HG03565 (cell line): ENCODE measurements around the gene AHSG.
"Not testable (repeated sequence)": the region's sequence is repeated elsewhere in the genome, so short reads cannot be mapped to it uniquely, and the experiment has no call there.

Experiments used
- ATAC-seq: cut with Tn5 transposase; IDR thresholded peaks from one replicate; pipeline ENCODE4 v1.9.1; 2021; ENCODE audit warnings: mild to moderate bottlenecking, moderate library complexity; ENCODE audit not compliant: unreplicated experiment

The AHSG gene, protein sequence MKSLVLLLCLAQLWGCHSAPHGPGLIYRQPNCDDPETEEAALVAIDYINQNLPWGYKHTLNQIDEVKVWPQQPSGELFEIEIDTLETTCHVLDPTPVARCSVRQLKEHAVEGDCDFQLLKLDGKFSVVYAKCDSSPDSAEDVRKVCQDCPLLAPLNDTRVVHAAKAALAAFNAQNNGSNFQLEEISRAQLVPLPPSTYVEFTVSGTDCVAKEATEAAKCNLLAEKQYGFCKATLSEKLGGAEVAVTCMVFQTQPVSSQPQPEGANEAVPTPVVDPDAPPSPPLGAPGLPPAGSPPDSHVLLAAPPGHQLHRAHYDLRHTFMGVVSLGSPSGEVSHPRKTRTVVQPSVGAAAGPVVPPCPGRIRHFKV

DNA sequence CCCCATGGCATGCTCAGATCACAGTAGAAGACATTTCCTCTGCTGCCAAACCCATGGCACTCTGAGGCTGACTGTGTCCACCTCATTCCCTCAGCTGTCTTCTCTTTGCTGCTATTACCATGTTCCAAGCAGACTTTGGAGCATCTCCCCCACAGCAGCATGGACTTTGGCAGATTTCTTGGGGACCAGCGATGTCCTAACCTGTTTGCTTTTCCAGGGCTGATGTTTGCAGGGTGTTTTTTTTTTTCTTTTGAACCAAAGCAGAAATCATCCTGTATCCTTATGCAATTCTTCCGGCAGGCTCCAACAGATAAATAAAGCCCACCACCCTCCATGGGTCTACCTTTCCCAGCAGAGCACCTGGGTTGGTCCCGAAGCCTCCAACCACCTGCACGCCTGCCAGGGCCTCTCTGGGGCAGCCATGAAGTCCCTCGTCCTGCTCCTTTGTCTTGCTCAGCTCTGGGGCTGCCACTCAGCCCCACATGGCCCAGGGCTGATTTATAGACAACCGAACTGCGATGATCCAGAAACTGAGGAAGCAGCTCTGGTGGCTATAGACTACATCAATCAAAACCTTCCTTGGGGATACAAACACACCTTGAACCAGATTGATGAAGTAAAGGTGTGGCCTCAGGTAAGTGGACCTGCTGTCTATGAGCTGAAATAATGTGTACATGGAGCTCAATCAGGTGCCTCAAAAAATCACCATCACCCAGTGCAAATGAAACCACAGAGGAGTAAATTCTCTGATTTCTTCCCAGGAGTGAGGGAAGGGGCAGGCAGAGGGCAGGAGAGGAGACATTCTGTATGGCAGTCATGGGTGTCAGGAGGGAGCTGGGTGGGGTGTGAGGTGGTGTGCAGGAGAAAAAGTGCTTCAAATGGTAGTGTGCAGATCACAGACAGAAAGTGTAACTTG lies at the start of gene AHSG:
Gene AHSG (plus strand): TSS at position 340 of the 916 bp plus-strand sequence. CDS start 82 bp downstream, at position 422.
- no peak for ATAC-seq

- ATAC-seq = no peak
Measured at GRCh38 chr3:186564586-186564985, 48.3 kb upstream of the AHSG start.

GRCh38 chr3:186566772-186567071 lies 46.1 kb upstream of the AHSG start:
- no peak for ATAC-seq

DNA sequence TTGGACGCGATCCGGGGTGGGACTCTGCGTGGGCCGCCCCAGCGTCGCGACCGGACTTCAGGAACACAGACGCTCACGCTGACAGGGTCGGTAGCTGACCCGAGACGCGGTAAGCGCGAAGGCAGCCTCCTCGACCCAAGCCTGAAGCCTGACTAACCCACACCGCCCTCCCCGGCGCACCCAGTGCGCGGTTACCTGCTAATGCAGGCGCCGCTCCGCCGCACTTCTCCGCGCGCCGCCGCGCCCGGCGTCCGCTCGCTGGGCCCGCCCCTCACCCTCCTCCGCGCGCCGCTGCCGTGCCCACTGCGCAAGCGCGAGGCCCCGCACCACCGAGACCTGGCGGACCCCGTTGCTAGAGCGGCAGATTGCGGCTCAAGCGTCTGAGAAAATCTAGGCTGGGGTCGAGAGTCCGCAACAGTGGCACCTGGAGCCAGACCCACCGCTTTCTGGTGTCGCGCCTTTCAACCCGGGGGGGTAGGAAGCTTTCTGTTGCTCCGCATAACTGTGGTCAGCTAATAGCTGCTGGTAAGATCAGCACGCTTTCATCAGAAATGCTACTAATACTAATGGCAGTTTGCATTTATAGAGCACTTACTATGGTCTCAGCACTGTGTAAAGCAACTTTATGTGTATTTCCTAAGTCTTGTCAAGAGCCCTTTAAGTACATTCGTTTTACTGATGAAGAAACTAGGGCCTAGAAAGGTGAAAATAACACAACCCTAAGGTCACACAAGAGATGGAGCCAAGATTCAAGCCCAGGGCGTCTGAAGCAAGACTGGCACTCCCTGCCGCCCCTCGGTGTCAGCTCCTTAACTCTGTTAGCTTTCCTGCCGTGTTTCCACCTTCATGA lies 45.6 kb upstream of the AHSG start, which contains the start of gene TBCCD1:
Gene TBCCD1 (minus strand): TSS at position 268 of the 850 bp plus-strand sequence. CDS start 3,010 bp downstream, outside the sequence.
- ATAC-seq = peak; percentile 35

DNA sequence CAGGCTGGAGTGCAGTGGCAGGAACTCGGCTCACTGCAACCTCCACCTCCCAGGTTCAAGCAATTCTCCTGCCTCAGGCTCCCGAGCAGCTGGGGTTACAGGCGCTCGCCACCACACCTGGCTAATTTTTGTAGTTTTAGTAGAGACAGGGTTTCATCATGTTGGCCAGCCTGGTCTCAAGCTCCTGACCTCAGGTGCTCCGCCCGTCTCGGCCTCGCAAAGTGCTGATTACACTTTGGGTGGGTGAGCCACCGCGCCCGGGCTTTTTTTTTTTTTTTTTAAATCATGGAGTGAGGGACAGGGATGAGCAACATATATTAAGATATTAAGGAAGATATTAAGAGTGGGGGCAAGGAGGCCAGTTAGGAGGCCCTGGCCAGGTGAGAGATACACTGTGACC lies 43.5 kb upstream of the AHSG start:
- not testable (repeated sequence) for ATAC-seq

DNA sequence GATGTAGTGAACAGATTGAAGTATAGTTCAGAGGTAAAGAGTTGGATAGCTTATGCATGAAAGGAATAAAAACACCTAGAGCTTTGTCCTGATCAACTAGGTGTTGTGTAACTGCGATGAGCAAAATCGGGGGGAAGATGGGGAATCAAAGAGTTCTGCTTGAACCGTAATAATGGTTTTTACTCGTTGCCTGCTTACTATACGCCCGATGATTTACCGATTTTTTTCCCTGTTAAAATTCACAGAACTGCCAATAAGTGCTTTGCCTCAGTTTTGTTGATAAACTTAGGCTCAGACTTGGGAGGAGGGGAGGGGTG lies 43.1 kb upstream of the AHSG start:
- ATAC-seq = no peak

DNA sequence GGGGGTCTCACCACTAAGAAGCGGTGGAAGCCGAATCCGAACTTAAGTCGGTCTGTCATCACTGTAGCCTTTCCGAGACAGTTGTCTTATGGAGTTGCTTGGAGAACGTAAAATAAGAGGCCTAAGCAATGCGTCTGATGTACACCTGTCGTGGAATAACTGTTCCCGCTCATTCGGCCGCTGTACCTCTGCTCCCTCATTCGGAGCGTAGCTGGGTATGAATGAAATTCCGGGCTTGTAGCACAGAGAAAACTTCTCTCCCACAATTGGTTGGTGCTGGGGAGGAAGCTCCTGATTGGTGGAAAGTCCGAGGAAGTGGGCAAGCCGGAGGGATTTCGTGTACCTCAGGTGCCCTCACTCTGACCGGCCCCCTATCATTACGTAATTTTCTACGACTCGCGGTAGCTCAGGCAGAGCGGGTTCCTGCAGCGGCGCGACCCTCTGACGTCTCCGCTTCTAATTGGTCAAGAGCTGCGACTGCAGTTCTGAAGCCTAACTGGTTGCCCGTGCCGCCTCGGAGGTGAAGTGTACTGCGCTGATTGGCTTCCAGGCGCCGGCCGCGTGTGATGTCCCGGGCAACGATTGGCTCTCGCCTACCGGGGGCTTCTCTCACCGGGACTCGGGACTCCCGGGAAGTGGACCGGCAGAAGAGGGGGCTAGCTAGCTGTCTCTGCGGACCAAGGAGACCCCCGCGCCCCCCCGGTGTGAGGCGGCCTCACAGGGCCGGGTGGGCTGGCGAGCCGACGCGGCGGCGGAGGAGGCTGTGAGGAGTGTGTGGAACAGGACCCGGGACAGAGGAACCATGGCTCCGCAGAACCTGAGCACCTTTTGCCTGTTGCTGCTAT lies 42.5 kb upstream of the AHSG start, which contains the start of gene DNAJB11:
Gene DNAJB11 (plus strand): TSS at position 625 of the 845 bp plus-strand sequence. CDS start 178 bp downstream, at position 803.
- peak; percentile 83 for ATAC-seq

GRCh38 chr3:186570941-186571643 lies 41.8 kb upstream of the AHSG start:
- no peak for ATAC-seq

DNA sequence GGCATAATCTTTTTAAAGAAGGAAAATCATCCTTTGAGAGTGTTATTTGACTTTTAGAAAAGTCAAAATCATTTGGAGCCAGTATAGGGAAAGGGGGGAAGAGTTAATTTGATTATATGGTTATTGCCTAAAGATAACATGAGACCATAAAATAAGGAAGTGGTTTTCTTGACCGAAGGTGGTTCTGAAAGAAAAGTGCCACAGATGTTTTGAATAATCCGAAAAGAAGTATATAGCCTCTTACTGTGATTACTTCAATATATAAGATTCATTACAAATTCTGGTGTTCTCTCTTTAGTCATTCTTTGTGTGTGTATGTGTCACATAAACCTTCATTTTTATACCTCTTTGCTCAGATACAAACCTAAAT lies 41.2 kb upstream of the AHSG start:
- no peak for ATAC-seq

DNA sequence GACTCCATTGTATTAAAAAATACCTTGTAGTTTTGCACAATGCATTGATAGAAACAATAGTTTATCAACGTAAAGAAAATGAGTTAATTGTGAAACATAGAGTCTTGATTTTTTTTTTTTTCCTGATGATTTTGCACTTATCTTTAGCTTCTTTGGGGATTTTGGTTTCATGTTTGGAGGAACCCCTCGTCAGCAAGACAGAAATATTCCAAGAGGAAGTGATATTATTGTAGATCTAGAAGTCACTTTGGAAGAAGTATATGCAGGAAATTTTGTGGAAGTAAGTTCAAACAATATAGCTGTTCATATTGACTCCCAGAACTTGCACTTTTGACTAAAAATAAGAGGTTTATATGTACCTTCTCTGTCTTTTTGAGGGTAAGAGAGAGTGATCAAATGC lies 35.3 kb upstream of the AHSG start:
- ATAC-seq = no peak

DNA sequence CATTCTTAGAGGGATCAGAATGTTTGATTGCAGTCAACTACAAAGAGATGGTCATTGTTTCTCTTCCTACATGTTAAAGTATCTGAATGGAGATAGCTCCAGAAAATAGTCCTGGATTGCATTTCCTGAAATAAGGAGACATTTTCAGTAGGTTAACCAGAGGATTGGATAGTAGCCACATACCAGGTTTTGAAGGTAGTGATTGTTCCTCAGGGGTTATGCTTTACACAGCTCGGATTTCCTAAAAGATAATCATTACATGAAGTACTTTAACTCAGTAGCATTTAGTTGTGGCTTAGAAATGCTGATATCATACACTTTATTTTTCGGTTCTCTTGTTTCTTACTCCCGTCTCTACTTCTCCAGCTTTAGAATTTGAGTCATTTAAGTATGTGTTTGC lies 32.1 kb upstream of the AHSG start:
- no peak for ATAC-seq

DNA sequence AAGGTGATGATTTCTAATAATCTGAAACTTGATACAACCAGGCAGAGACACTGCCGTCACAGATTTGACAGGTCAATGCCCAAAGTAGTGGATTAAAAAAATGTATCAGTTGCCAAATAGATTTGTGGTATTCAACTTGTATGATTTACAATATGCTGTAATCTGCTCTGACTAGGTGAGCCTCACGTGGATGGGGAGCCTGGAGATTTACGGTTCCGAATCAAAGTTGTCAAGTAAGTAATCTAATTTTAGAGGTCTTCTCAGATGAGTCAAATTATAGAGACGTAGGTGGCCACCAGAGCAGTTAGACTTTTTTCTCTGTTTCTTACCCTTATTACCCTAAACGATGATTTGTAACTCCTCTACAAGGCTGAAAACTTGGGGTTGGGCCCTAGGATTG lies 30.3 kb upstream of the AHSG start:
- ATAC-seq = no peak

GRCh38 chr3:186583831-186584230 lies 29.0 kb upstream of the AHSG start:
- ATAC-seq = no peak

- ATAC-seq = not testable (repeated sequence)
Measured at GRCh38 chr3:186586245-186586644, 26.6 kb upstream of the AHSG start.

DNA sequence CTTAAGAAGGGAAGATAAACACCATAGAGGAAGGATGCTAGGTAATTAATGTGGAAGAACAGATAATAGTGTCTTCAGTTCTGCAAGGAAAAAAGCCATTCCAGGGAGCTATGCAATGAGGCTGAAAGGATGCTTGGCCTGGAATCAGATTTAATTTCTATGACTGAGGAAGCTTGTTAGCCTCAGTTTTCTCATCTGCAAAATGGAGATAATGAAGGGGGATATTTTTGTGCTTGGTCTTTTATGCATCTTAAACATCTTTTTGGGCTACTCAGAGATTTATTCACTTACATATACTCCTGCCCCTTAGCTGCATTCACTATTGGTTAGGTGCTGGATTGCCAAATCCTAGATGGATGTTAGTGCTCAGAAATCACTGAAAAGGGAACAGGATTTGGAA lies 25.7 kb upstream of the AHSG start:
- ATAC-seq = no peak

- ATAC-seq = no peak
Measured at GRCh38 chr3:186588632-186589031, 24.2 kb upstream of the AHSG start.

GRCh38 chr3:186589121-186589520 lies 23.7 kb upstream of the AHSG start:
- ATAC-seq = no peak

DNA sequence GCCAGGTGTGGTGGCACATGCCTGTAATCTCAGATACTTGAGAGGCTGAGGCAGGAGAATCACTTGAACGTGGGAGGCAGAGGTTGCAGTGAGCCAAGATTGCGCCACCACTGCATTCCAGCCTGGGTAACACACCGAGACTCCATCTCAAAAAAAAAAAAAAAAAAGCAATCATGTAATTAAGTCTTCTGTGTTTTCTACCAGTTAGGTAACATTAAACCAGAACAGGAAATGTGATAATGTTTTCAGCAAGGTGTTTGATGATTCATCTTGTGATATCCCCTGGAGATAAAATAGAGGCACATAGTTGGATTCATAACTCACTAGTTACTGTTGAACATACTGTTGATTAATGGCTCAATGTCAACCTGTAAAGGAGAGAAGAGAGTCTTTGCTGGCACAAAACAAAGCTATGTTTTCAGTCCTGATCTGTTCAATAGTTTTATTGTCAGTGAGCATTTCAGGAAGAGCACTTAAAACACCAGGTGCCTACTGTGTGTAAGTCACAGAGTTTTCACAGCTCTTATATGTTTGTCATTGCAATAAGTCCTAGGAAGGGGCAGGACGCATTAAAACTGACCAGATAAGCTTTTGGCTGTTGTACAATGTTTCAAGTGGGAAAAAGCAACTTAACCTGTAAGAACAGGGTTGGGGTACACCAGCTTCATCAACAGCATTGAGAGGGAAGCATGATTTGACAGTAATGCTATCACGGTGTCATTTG lies 22.8 kb upstream of the AHSG start:
- no peak for ATAC-seq
